ENCODE data around the gene BNIP5.

Gene BNIP5

GRCh38 chr6:36331381-36331780 lies 5.3 kb downstream of the BNIP5 start:
- Histone ChIP-seq H3K4me1 (peaks cover 8% of the 10 kb centered on the region), H3K27me3 (ENCODE audit: low read depth) (no peaks in the 10 kb centered on the region), H3K4me3 (no peak overlapping the region), H3K36me3 (replicated peaks) (no peaks in the 10 kb centered on the region), H3K9me3 (no peaks in the 10 kb centered on the region)
- no peak for DNase-seq (ENCODE audit: low spot score in 2 of 2)
- in situ Hi-C loops (cut with MboI; ENCODE audit: low sequenced_read_pairs) = no loop called here

- Histone ChIP-seq H3K4me3 (no peak overlapping the region), H3K9me3 (no peaks in the 10 kb centered on the region), H3K4me1 (peaks cover 8% of the 10 kb centered on the region), H3K36me3 (replicated peaks) (no peaks in the 10 kb centered on the region), H3K27me3 (ENCODE audit: low read depth) (no peaks in the 10 kb centered on the region)
- DNase-seq (ENCODE audit: low spot score in 2 of 2) = no peak
- in situ Hi-C loops (cut with MboI; ENCODE audit: low sequenced_read_pairs) = no loop called here
These were observed 6.3 kb downstream of the BNIP5 start for GRCh38 chr6:36330366-36330765.

GRCh38 chr6:36329798-36330291 lies 6.8 kb downstream of the BNIP5 start:
- Histone ChIP-seq H3K36me3 (replicated peaks) (no peaks in the 10 kb centered on the region), H3K9me3 (no peaks in the 10 kb centered on the region), H3K4me1 (peaks cover 8% of the 10 kb centered on the region), H3K4me3 (no peak overlapping the region), H3K27me3 (ENCODE audit: low read depth) (no peaks in the 10 kb centered on the region)
- in situ Hi-C loops (cut with MboI; ENCODE audit: low sequenced_read_pairs) = no loop called here
- DNase-seq (ENCODE audit: low spot score in 2 of 2) = no peak

GRCh38 chr6:36328600-36328999 lies 8.1 kb downstream of the BNIP5 start:
- DNase-seq (ENCODE audit: low spot score in 2 of 2) = no peak
- Histone ChIP-seq H3K4me3 (no peak overlapping the region), H3K4me1 (peaks cover 8% of the 10 kb centered on the region), H3K9me3 (no peaks in the 10 kb centered on the region), H3K27me3 (ENCODE audit: low read depth) (no peaks in the 10 kb centered on the region), H3K36me3 (replicated peaks) (no peaks in the 10 kb centered on the region)
- in situ Hi-C loops (cut with MboI; ENCODE audit: low sequenced_read_pairs) = no loop called here

- peak in 1 of 2 experiments; percentile 71 for DNase-seq (ENCODE audit: low spot score in 2 of 2)
- no peaks in the 10 kb centered on the region for H3K9me3 ChIP-seq
- peaks cover 8% of the 10 kb centered on the region for H3K4me1 ChIP-seq
- no peak overlapping the region for H3K4me3 ChIP-seq
- no peaks in the 10 kb centered on the region for H3K27me3 ChIP-seq (ENCODE audit: low read depth)
- in situ Hi-C loops (cut with MboI; ENCODE audit: low sequenced_read_pairs) = no loop called here
- H3K36me3 ChIP-seq (replicated peaks) = no peaks in the 10 kb centered on the region
These were observed 8.8 kb downstream of the BNIP5 start for GRCh38 chr6:36327919-36328236.

- no peaks in the 10 kb centered on the region for H3K27me3 ChIP-seq (ENCODE audit: low read depth)
These were observed 9.3 kb downstream of the BNIP5 start for GRCh38 chr6:36327226-36327918.

GRCh38 chr6:36326356-36326995 lies 10.2 kb downstream of the BNIP5 start:
- H3K9me3 ChIP-seq = no peaks in the 10 kb centered on the region
- H3K27me3 ChIP-seq (ENCODE audit: low read depth) = no peaks in the 10 kb centered on the region
- H3K4me1 ChIP-seq = peaks cover 8% of the 10 kb centered on the region
- in situ Hi-C loops (cut with MboI; ENCODE audit: low sequenced_read_pairs) = no loop called here
- no peak overlapping the region for H3K4me3 ChIP-seq
- peak in 1 of 2 experiments; percentile 27 for DNase-seq (ENCODE audit: low spot score in 2 of 2)
- no peaks in the 10 kb centered on the region for H3K36me3 ChIP-seq (replicated peaks)

More at GRCh38 chr6:36327226-36327918, 9.3 kb downstream of the BNIP5 start:
- DNase-seq (ENCODE audit: low spot score in 2 of 2) = peak in 1 of 2 experiments; percentile 62
- in situ Hi-C loops (cut with MboI; ENCODE audit: low sequenced_read_pairs) = no loop called here
- H3K36me3 ChIP-seq (replicated peaks) = no peaks in the 10 kb centered on the region
- H3K4me3 ChIP-seq = no peak overlapping the region
- peaks cover 8% of the 10 kb centered on the region for H3K4me1 ChIP-seq
- no peaks in the 10 kb centered on the region for H3K9me3 ChIP-seq

- Histone ChIP-seq H3K36me3 (replicated peaks) (no peaks in the 10 kb centered on the region), H3K4me3 (no peak overlapping the region), H3K9me3 (no peaks in the 10 kb centered on the region), H3K4me1 (peaks cover 8% of the 10 kb centered on the region), H3K27me3 (ENCODE audit: low read depth) (no peaks in the 10 kb centered on the region)
- no peak for DNase-seq (ENCODE audit: low spot score in 2 of 2)
- in situ Hi-C loops (cut with MboI; ENCODE audit: low sequenced_read_pairs) = no loop called here
These were observed 12.0 kb downstream of the BNIP5 start for GRCh38 chr6:36324715-36325114.

GRCh38 chr6:36324191-36324590 lies 12.5 kb downstream of the BNIP5 start:
- Histone ChIP-seq H3K4me3 (no peak overlapping the region), H3K4me1 (peaks cover 8% of the 10 kb centered on the region), H3K27me3 (ENCODE audit: low read depth) (no peaks in the 10 kb centered on the region), H3K36me3 (replicated peaks) (no peaks in the 10 kb centered on the region), H3K9me3 (no peaks in the 10 kb centered on the region)
- DNase-seq (ENCODE audit: low spot score in 2 of 2) = no peak
- in situ Hi-C loops (cut with MboI; ENCODE audit: low sequenced_read_pairs) = no loop called here

- no peaks in the 10 kb centered on the region for H3K9me3 ChIP-seq
- in situ Hi-C loops (cut with MboI; ENCODE audit: low sequenced_read_pairs) = no loop called here
- H3K27me3 ChIP-seq (ENCODE audit: low read depth) = no peaks in the 10 kb centered on the region
- H3K36me3 ChIP-seq (replicated peaks) = no peaks in the 10 kb centered on the region
- peak in 1 of 2 experiments; percentile 28 for DNase-seq (ENCODE audit: low spot score in 2 of 2)
- no peak overlapping the region for H3K4me3 ChIP-seq
- H3K4me1 ChIP-seq = peaks cover 8% of the 10 kb centered on the region
These were observed 13.6 kb downstream of the BNIP5 start for GRCh38 chr6:36323062-36323461.

GRCh38 chr6:36322591-36322990 lies 14.1 kb downstream of the BNIP5 start:
- H3K4me3 ChIP-seq = no peak overlapping the region
- in situ Hi-C loops (cut with MboI; ENCODE audit: low sequenced_read_pairs) = no loop called here
- H3K27me3 ChIP-seq (ENCODE audit: low read depth) = no peaks in the 10 kb centered on the region
- H3K4me1 ChIP-seq = peaks cover 8% of the 10 kb centered on the region
- DNase-seq (ENCODE audit: low spot score in 2 of 2) = no peak
- H3K36me3 ChIP-seq (replicated peaks) = no peaks in the 10 kb centered on the region
- H3K9me3 ChIP-seq = no peaks in the 10 kb centered on the region

GRCh38 chr6:36320475-36320874 lies 16.2 kb downstream of the BNIP5 start:
- H3K36me3 ChIP-seq (replicated peaks) = no peaks in the 10 kb centered on the region
- no peaks in the 10 kb centered on the region; the same call in 1 of the 2 replicates for H3K4me1 ChIP-seq
- DNase-seq (ENCODE audit: low spot score in 2 of 2) = no peak
- in situ Hi-C loops (cut with MboI; ENCODE audit: low sequenced_read_pairs) = no loop called here
- no peaks in the 10 kb centered on the region for H3K9me3 ChIP-seq
- H3K27me3 ChIP-seq (ENCODE audit: low read depth) = no peaks in the 10 kb centered on the region
- H3K4me3 ChIP-seq = no peak overlapping the region

GRCh38 chr6:36319821-36320220 lies 16.9 kb downstream of the BNIP5 start:
- no peak for DNase-seq (ENCODE audit: low spot score in 2 of 2)
- no peaks in the 10 kb centered on the region; the same call in 1 of the 2 replicates for H3K4me1 ChIP-seq
- no peaks in the 10 kb centered on the region for H3K36me3 ChIP-seq (replicated peaks)
- in situ Hi-C loops (cut with MboI; ENCODE audit: low sequenced_read_pairs) = no loop called here
- no peak overlapping the region for H3K4me3 ChIP-seq
- no peaks in the 10 kb centered on the region for H3K9me3 ChIP-seq
- no peaks in the 10 kb centered on the region for H3K27me3 ChIP-seq (ENCODE audit: low read depth)

GRCh38 chr6:36319436-36319762 lies 17.3 kb downstream of the BNIP5 start:
- H3K4me1 ChIP-seq = no peaks in the 10 kb centered on the region; the same call in 1 of the 2 replicates
- in situ Hi-C loops (cut with MboI; ENCODE audit: low sequenced_read_pairs) = no loop called here
- no peak overlapping the region for H3K4me3 ChIP-seq
- H3K27me3 ChIP-seq (ENCODE audit: low read depth) = no peaks in the 10 kb centered on the region; the same call in 1 of the 2 replicates
- no peaks in the 10 kb centered on the region for H3K36me3 ChIP-seq (replicated peaks)
- peak in 1 of 2 experiments; percentile 20 for DNase-seq (ENCODE audit: low spot score in 2 of 2)
- no peaks in the 10 kb centered on the region for H3K9me3 ChIP-seq

Measured in HAP-1 (cell line).